B cell (primary cell): ENCODE data around the gene BEND3. TPM values are rescaled to one million over a fixed set of nuclear protein-coding genes. Genes with fewer than 3 reads are reported as not detected.
A peak's percentile ranks its signal among the peaks of the same experiment; 100 is the strongest.

Experiments used
- ATAC-seq: fragments of 200-7000 bp; cut with Tn5 transposase; one replicate; pipeline ENCODE4 v1.10.0; 2021; ENCODE audit warnings: low read depth, mild to moderate bottlenecking, moderate number of reproducible peaks, moderate library complexity
- CTCF ChIA-PET: fragments of 350-600 bp; sonication (Branson Sonifier 250); formaldehyde crosslinking; loops from one replicate; lab custom pipeline; 2021; ENCODE audit warnings: antibody characterized with exemption, inconsistent platforms; lab: Charles Lee
- POLR2A ChIA-PET: fragments of 350-600 bp; sonication (Branson Sonifier 250); formaldehyde crosslinking; loops from one replicate; lab custom pipeline; 2021; ENCODE audit warnings: antibody characterized with exemption; lab: Charles Lee
- DNase-seq: peaks from one replicate; pipeline ENCODE4 v3.0.0; 2013
- H2AFZ ChIP-seq: 2 replicates; pipeline ENCODE4 v1.6.1; 2012; ENCODE audit warnings: mild to moderate bottlenecking, low read depth, low read length; ENCODE audit not compliant: insufficient read depth, poor library complexity, severe bottlenecking
- H3K27ac ChIP-seq, 2 donors: 1 replicate in 1 of 2; 2 replicates in 1 of 2; pipeline ENCODE4 v1.5.1; 2012 to 2013; ENCODE audit warnings: low read length in 2 of 2, mild to moderate bottlenecking in 2 of 2, moderate library complexity in 1 of 2
- H3K27me3 ChIP-seq, 4 experiments: fragments of 200-600 bp in 1 of 4; sonication (generic) in 1 of 4; replicated peaks in 1 of 4; 1 replicate in 2 of 4; 2 replicates in 2 of 4; pipeline versions ENCODE4 v1.6.1 to v1.7.0; 2013 to 2016; ENCODE audit warnings: low read length in 3 of 4, mild to moderate bottlenecking in 2 of 4, mixed read lengths in 1 of 4, moderate library complexity in 1 of 4; ENCODE audit not compliant: insufficient read depth in 4 of 4, control insufficient read depth in 3 of 4; ENCODE audit errors: control extremely low read depth in 1 of 4
- H3K36me3 ChIP-seq, 2 experiments: replicated peaks in 1 of 2; 1 replicate in 1 of 2; 2 replicates in 1 of 2; pipeline versions ENCODE4 v1.6.1 to v1.7.1; 2013; ENCODE audit warnings: low read length in 1 of 2; ENCODE audit not compliant: insufficient read depth in 2 of 2, control insufficient read depth in 1 of 2; ENCODE audit errors: control extremely low read depth in 1 of 2, extremely low read depth in 1 of 2
- H3K4me1 ChIP-seq, 2 donors: fragments of 200-600 bp in 1 of 2; sonication (generic) in 1 of 2; 1 replicate in 1 of 2; 2 replicates in 1 of 2; pipeline versions ENCODE4 v1.5.1 to v1.6.1; 2013 to 2017; ENCODE audit warnings: low read length in 2 of 2; ENCODE audit not compliant: control insufficient read depth in 2 of 2, insufficient read depth in 2 of 2
- H3K4me2 ChIP-seq: replicated peaks from 2 replicates; pipeline ENCODE3; 2012; ENCODE audit warnings: mild to moderate bottlenecking, low read depth, low read length; ENCODE audit not compliant: poor library complexity, severe bottlenecking
- H3K4me3 ChIP-seq, 5 experiments: fragments of 200-600 bp in 1 of 5; sonication (generic) in 1 of 5; 1 replicate in 3 of 5; 2 replicates in 2 of 5; pipeline versions ENCODE4 v1.5.1 to v1.7.0; 2011 to 2016; ENCODE audit warnings: low read length in 4 of 5, mild to moderate bottlenecking in 4 of 5, low read depth in 2 of 5, control low read depth in 1 of 5, moderate library complexity in 1 of 5; ENCODE audit not compliant: insufficient read depth in 1 of 5; ENCODE audit errors: control extremely low read depth in 1 of 5, extremely low read depth in 1 of 5
- H3K79me2 ChIP-seq: fragments of 200-600 bp; sonication (generic); one replicate; pipeline ENCODE4 v1.6.0; 2016; ENCODE audit warnings: low read length; ENCODE audit not compliant: control insufficient read depth, insufficient read depth
- H3K9ac ChIP-seq: fragments of 200-600 bp; sonication (generic); 2 replicates; pipeline ENCODE4 v1.6.1; 2017; ENCODE audit warnings: mild to moderate bottlenecking, low read length, moderate library complexity
- H3K9me3 ChIP-seq, 3 donors: one replicate each; pipeline versions ENCODE4 v1.6.1 to v1.7.1; 2013; ENCODE audit warnings: low read length in 2 of 3; ENCODE audit not compliant: control insufficient read depth in 2 of 3, insufficient read depth in 1 of 3; ENCODE audit errors: control extremely low read depth in 1 of 3
- H4K20me1 ChIP-seq: 2 replicates; pipeline ENCODE4 v1.6.0; 2012; ENCODE audit warnings: mild to moderate bottlenecking, low read length; ENCODE audit not compliant: insufficient read depth, control insufficient read depth, poor library complexity, severe bottlenecking
- H3K27ac Mint-ChIP-seq: one replicate; pipeline ENCODE4 v1.8.0; 2021; ENCODE audit warnings: mixed read lengths
- H3K27me3 Mint-ChIP-seq: one replicate; pipeline ENCODE4 v1.8.0; 2021; ENCODE audit warnings: mixed read lengths
- H3K4me1 Mint-ChIP-seq: one replicate; pipeline ENCODE4 v1.8.0; 2021; ENCODE audit warnings: mixed read lengths
- H3K4me3 Mint-ChIP-seq: one replicate; pipeline ENCODE4 v1.8.0; 2021; ENCODE audit warnings: mixed read lengths
- H3K9me3 Mint-ChIP-seq: one replicate; pipeline ENCODE4 v1.8.0; 2022; ENCODE audit warnings: mixed read lengths; ENCODE audit not compliant: insufficient read depth
- CTCF ChIP-seq: fragments of 200-600 bp; IDR thresholded peaks from one replicate; pipeline ENCODE4 v1.8.0; 2022; ENCODE audit warnings: antibody characterized with exemption, mild to moderate bottlenecking
- EZH2 ChIP-seq: IDR thresholded peaks from 2 replicates; pipeline ENCODE4 v1.6.1; 2012; ENCODE audit warnings: borderline replicate concordance, low read depth, mild to moderate bottlenecking, moderate library complexity, low read length; ENCODE audit not compliant: insufficient read depth, poor library complexity, severe bottlenecking
- WGBS: methylation state at CpG from one replicate; pipeline ENCODE4 v1.1.5; 2013; ENCODE audit warnings: missing lambda C conversion rate; ENCODE audit not compliant: insufficient coverage; 5-methylcytosine and 5-hydroxymethylcytosine counted together
- intact Hi-C: fragments of 100-400 bp; cut with micrococcal nuclease; formaldehyde crosslinking; loops from one replicate; pipeline ENCODE4 v1.10.0; 2022
- polyA plus RNA-seq: library from polyadenylated mRNA; depleted of rRNA; stranded (reverse); fragments of >200 nt; gene quantifications from 2 replicates; pipeline ENCODE4 v1.2.3, GENCODE V29; 2012
- total RNA-seq, 2 donors: library from RNA; stranded (reverse); fragments of 120-200 nt in 1 of 2; gene quantifications; 1 replicate in 1 of 2; 2 replicates in 1 of 2; pipeline versions ENCODE4 v1.2.3 to v1.2.4, GENCODE V29; 2013 to 2022

BEND3 gene
- total and polyA plus RNA-seq, 2 donors (not counting 1 experiment from before 2014, with no cell fraction given): 0.78 to 2.0 TPM

- ATAC-seq: peak; percentile 1
- peak overlapping the region; percentile 86 for H2AFZ ChIP-seq
- H3K79me2 ChIP-seq: no peaks in the 10 kb centered on the region
- ChIA-PET POLR2A (no interaction called here), CTCF (interaction anchor here (0.6 to 1.8 kb wide), 7 partner anchors 10 to 1268 kb away, joined by 3 to 4 read pairs (median 3); partner anchors contain the start of gene MTRES1)
- peaks cover 10 to 17% of the 10 kb centered on the region in 2 donors for H3K4me1 ChIP-seq
- no peaks in the 10 kb centered on the region for H3K27me3 Mint-ChIP-seq
- H4K20me1 ChIP-seq: no peaks in the 10 kb centered on the region
- DNase-seq: peak; percentile 61
- peaks cover 18% of the 10 kb centered on the region for H3K4me1 Mint-ChIP-seq
- H3K36me3 ChIP-seq: no peaks in the 10 kb centered on the region
- H3K4me3 Mint-ChIP-seq: peak overlapping the region; percentile 94
- no peaks in the 10 kb centered on the region for H3K9me3 Mint-ChIP-seq
- H3K4me3 ChIP-seq: peak overlapping the region; percentile 33 to 79 (median 65)
- no peaks in the 10 kb centered on the region for H3K9me3 ChIP-seq
- H3K9ac ChIP-seq: peak overlapping the region; percentile 70
- no peak overlapping the region for H3K27ac ChIP-seq
- TF ChIP-seq EZH2 (no peak), CTCF (no peak)
- under 1% methylated on average over 36 of the region's 45 CpGs for WGBS
- H3K27ac Mint-ChIP-seq: peak overlapping the region; percentile 71
- peaks cover 0 to 2% (median 0%) of the 10 kb centered on the region in 4 experiments for H3K27me3 ChIP-seq
- peak overlapping the region; percentile 93 for H3K4me2 ChIP-seq
- intact Hi-C loops: loop anchor here (1.0 to 10.0 kb wide), 6 partner anchors 88 to 1049 kb away; partner anchors contain the start of genes ATG5, MTRES1, NR2E1 and PRDM1
Measured at GRCh38 chr6:107115695-107116327, 496 bp upstream of the BEND3 start.
